Right renal pelvis (tissue), 4 donors: Measurements from ENCODE around the gene RASSF1. TPM values are rescaled to one million over a fixed set of nuclear protein-coding genes. Genes with fewer than 3 reads are reported as not detected.
"Not testable (repeated sequence)": the region's sequence is repeated elsewhere in the genome, so short reads cannot be mapped to it uniquely, and the experiment has no call there.

Experiments used
- DNase-seq, 4 donors: peaks; one replicate each; pipeline ENCODE4 v3.0.0-alpha.2; 2013; ENCODE audit warnings: low read depth in 4 of 4, low spot score in 3 of 4, missing footprints in 1 of 4
- polyA plus RNA-seq, 4 donors: library from polyadenylated mRNA; unstranded; fragments of 120-200 nt; gene quantifications; one replicate each; pipeline ENCODE4 v1.2.1, GENCODE V29; 2013; ENCODE audit not compliant: insufficient read length in 4 of 4

Gene RASSF1
- polyA plus RNA-seq, 4 donors, result 17.5 to 22.8 (median 17.8) TPM

- peak; percentile 89 to 94 (median 90) for DNase-seq
Measured at GRCh38 chr3:50292159-50293078, 48.2 kb downstream of the RASSF1 start, which contains the start of gene IFRD2. IFRD2 (minus strand) TSS chr3:50292429; CDS start chr3:50292274, 155 bp downstream.

DNA sequence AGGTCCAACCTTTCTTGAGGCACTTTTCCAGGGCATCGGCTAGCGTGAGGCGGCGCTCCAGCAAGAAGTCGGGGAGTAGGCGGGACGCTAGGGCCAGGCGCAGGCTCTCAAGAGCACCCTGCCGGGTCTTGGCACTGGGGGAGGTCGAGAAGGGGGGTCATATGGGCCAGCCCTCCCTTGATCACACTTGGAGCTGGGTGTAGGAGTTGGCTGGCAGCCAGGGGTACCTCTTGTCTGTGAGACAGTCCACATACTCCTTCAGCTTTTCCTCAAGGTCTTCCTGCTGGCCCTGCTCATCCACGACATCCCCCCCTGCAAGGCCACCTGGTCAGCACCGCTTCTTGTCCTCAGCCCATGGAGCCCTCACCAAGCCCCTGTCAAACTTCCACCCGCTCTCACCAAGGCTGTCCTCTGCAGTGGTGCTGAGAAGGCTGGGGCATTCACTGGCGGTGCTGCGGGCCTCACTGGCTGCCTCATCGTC lies 50.4 kb downstream of the RASSF1 start:
- DNase-seq, result no peak

DNA sequence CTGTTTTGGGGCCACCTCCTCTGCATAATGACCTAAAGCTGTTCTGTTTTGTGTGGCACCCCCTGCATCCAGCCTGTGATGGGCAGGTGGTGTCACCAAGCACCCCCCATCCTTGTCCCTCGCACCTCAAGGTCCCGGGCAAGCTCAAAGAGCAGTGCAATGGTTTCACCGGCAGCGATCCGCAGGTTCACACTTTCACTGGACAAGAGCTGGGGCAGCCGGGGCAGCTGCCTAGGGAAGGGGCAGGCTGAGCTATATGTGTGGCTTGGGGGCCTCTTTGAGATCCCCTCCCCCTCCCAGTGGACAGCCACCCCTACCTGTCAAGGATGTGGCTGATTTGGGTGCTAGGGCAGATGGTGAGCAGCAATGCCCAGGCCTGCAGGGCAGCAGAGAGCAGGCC lies 51.5 kb downstream of the RASSF1 start:
- no peak for DNase-seq

DNA sequence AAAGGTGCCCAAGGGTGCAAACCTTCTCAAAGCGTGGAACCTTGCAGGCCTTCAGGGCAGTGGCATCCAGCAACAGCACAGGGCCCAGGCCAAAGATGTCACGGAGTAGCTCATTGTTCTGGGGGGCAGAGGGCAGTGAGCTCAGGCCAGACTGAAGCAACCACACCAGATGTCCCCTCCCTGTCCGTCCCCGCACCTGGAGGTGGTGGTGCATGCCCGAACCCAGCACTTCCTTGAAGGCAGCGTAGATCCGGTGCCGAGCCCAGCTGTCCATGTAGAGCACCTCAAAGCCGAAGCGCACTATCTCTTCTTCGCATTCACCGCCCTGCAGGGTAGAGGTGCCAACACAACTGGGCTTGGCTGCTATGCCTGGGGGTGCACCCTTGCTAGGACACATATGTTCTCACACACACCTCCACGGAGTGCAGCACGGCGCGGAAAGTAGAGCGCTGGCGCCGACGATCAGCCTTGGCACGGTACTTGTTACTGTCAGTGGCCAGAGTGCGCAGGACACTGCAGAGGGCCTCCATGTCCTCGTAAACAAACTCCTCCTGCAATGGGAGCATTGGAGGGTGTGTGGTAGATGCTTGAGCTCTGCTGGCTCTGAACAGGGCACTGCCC lies 52.1 kb downstream of the RASSF1 start:
- DNase-seq, result no peak

DNA sequence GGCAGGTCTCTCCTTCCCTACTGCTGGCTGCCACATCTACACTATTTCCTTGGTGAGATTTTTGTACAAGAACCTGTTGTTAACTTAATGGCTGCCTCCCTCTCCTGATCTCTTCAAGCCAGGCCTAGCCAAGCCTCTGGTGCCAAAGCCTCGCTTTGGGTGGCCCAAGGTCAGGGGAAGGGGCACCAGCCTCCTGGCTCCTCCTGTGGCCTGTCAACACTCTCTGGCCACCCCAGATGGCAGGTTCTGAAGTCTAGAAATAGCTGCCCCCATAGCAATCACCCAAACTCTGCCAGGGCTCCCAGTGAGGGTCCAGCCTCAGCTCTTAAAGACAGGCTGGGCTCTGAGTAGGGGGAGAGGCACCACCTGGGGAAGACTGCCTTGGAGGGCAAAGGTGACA lies 53.4 kb downstream of the RASSF1 start:
- DNase-seq, result no peak

GRCh38 chr3:50286322-50287227 lies 54.1 kb downstream of the RASSF1 start:
- DNase-seq, result no peak

GRCh38 chr3:50284121-50284520 lies 56.5 kb downstream of the RASSF1 start:
- DNase-seq, result not testable (repeated sequence)

Other genes with a start within 250 kb of the RASSF1 start
- 10 to 100 TPM; 75.1 to 81.1 (median 78.5) TPM for gene SEMA3F, start 185.5 kb downstream of the RASSF1 start, polyA plus RNA-seq
- under 1 TPM in 2 of 4 donors, not detected in 2; 0.03 to 0.10 TPM for gene GNAT1, start 149.2 kb downstream of the RASSF1 start, polyA plus RNA-seq
- gene SLC38A3, start 135.6 kb downstream of the RASSF1 start, polyA plus RNA-seq, result 1 to 10 TPM; 5.0 to 9.6 (median 6.6) TPM
- 100 to 1,000 TPM; 203 to 219 (median 207) TPM for gene GNAI2, start 104.6 kb downstream of the RASSF1 start, polyA plus RNA-seq
- gene SEMA3B, start 71.7 kb downstream of the RASSF1 start, polyA plus RNA-seq, result 100 to 1,000 TPM in 1 of 4 donors, 10 to 100 TPM in 3; 86.9 to 125 (median 92.2) TPM
- under 1 TPM; 0.51 to 0.75 (median 0.66) TPM for gene LSMEM2, start 61.7 kb downstream of the RASSF1 start, polyA plus RNA-seq
- 10 to 100 TPM; 39.6 to 50.5 (median 45.0) TPM for gene IFRD2, start 48.4 kb downstream of the RASSF1 start, polyA plus RNA-seq
- 1 to 10 TPM; 3.1 to 3.8 (median 3.1) TPM for gene HYAL3, start 41.4 kb downstream of the RASSF1 start, polyA plus RNA-seq
- 10 to 100 TPM in 1 of 4 donors, 1 to 10 TPM in 3; 8.6 to 10.5 (median 9.9) TPM for gene NAA80, start 41.4 kb downstream of the RASSF1 start, polyA plus RNA-seq
- gene HYAL1, start 37.3 kb downstream of the RASSF1 start, polyA plus RNA-seq, result 1 to 10 TPM; 6.2 to 8.0 (median 6.8) TPM
- 10 to 100 TPM; 62.8 to 92.9 (median 75.5) TPM for gene HYAL2, start 18.1 kb downstream of the RASSF1 start, polyA plus RNA-seq
- gene TUSC2, start 12.6 kb downstream of the RASSF1 start, polyA plus RNA-seq, result 10 to 100 TPM; 24.6 to 29.7 (median 27.7) TPM
- gene ZMYND10, start 4.9 kb upstream of the RASSF1 start, polyA plus RNA-seq, result 1 to 10 TPM; 3.6 to 4.7 (median 3.8) TPM
- 10 to 100 TPM; 30.3 to 36.9 (median 32.6) TPM for gene NPRL2, start 9.9 kb upstream of the RASSF1 start, polyA plus RNA-seq
- 10 to 100 TPM; 11.9 to 18.3 (median 15.3) TPM for gene CYB561D2, start 10.0 kb upstream of the RASSF1 start, polyA plus RNA-seq
- gene TMEM115, start 18.7 kb upstream of the RASSF1 start, polyA plus RNA-seq, result 10 to 100 TPM; 37.8 to 49.5 (median 38.7) TPM
- gene CACNA2D2, start 162.8 kb upstream of the RASSF1 start, polyA plus RNA-seq, result 10 to 100 TPM; 14.9 to 18.1 (median 15.2) TPM
- 10 to 100 TPM; 15.0 to 18.4 (median 16.8) TPM for gene C3orf18, start 226.9 kb upstream of the RASSF1 start, polyA plus RNA-seq
- 10 to 100 TPM; 21.9 to 27.6 (median 23.4) TPM for gene HEMK1, start 228.7 kb upstream of the RASSF1 start, polyA plus RNA-seq